SK-N-MC (cell line): Measurements from ENCODE around the gene LHFPL6.

Experiments
- EZH2 ChIP-seq: fragments of 200-600 bp; sonication (generic); IDR thresholded peaks from one replicate; pipeline ENCODE4 v1.6.1; 2017; ENCODE audit warnings: antibody characterized with exemption
- POLR2AphosphoS5 ChIP-seq: IDR thresholded peaks from 2 replicates; pipeline ENCODE4 v1.6.1; 2012; ENCODE audit warnings: mild to moderate bottlenecking, low read depth, low read length, borderline replicate concordance

- TF ChIP-seq EZH2 (no peak), POLR2AphosphoS5 (no peak)
Observed at GRCh38 chr13:39365879-39366278, 237.1 kb downstream of the LHFPL6 start.
